Skeletal muscle satellite cell (primary cell): ENCODE measurements around the gene MEGF8. TPM values are rescaled to one million over a fixed set of nuclear protein-coding genes. Genes with fewer than 3 reads are reported as not detected.
A peak's percentile ranks its signal among the peaks of the same experiment; 100 is the strongest.

Source experiments
- H3K27me3 ChIP-seq: 2 replicates; pipeline ENCODE4 v1.7.0; 2013; ENCODE audit warnings: low read length; ENCODE audit not compliant: control insufficient read depth, insufficient read depth
- H3K36me3 ChIP-seq: 2 replicates; pipeline ENCODE4 v1.7.0; 2013; ENCODE audit warnings: mild to moderate bottlenecking, control low read depth, low read length; ENCODE audit not compliant: insufficient read depth
- H3K4me1 ChIP-seq: 2 replicates; pipeline ENCODE4 v1.7.0; 2013; ENCODE audit warnings: low read length; ENCODE audit not compliant: control insufficient read depth, insufficient read depth
- H3K4me2 ChIP-seq: 2 replicates; pipeline ENCODE4 v1.7.0; 2013; ENCODE audit warnings: mild to moderate bottlenecking, low read length
- H3K4me3 ChIP-seq: 2 replicates; pipeline ENCODE4 v1.7.0; 2013; ENCODE audit warnings: low read length
- H3K9ac ChIP-seq: 2 replicates; pipeline ENCODE4 v1.7.0; 2013; ENCODE audit warnings: mild to moderate bottlenecking, low read depth, low read length, moderate library complexity
- H3K9me3 ChIP-seq: replicated peaks from 2 replicates; pipeline ENCODE4 v1.7.0; 2013; ENCODE audit warnings: mild to moderate bottlenecking, control low read depth, low read length
- total RNA-seq: library from RNA; depleted of rRNA; stranded (reverse); fragments of >200 nt; gene quantifications from 2 replicates; pipeline ENCODE4 v1.2.3, GENCODE V29; 2012; rRNA removed

MEGF8 gene
- total RNA-seq = 17.0 and 18.3 TPM in 2 replicates

GRCh38 chr19:42325308-42325895, at the start of gene MEGF8:
MEGF8 (plus strand) TSS chr19:42325635; CDS start chr19:42326244, 609 bp downstream.
- H3K9me3 ChIP-seq = no peaks in the 10 kb centered on the region
- H3K9ac ChIP-seq = peak within 1 kb of the TSS; percentile 96
- H3K27me3 ChIP-seq = peaks cover 31% of the 10 kb centered on the region
- peak within 1 kb of the TSS; percentile 100 for H3K4me2 ChIP-seq
- H3K36me3 ChIP-seq = no peaks in the 10 kb centered on the region
- peaks cover 16% of the 10 kb centered on the region for H3K4me1 ChIP-seq
- peak within 1 kb of the TSS; percentile 92 for H3K4me3 ChIP-seq

- Histone ChIP-seq H3K4me1 (peaks cover 51% of the 10 kb centered on the region), H3K9me3 (no peaks in the 10 kb centered on the region), H3K27me3 (no peaks in the 10 kb centered on the region), H3K4me3 (no peak overlapping the region), H3K9ac (no peak overlapping the region), H3K4me2 (no peak overlapping the region), H3K36me3 (peaks cover 31% of the 10 kb centered on the region)
These were observed 49.2 kb upstream of the MEGF8 start for GRCh38 chr19:42276284-42276683.

GRCh38 chr19:42276821-42277220, 48.6 kb upstream of the MEGF8 start:
- Histone ChIP-seq H3K9me3 (no peaks in the 10 kb centered on the region), H3K27me3 (no peaks in the 10 kb centered on the region), H3K36me3 (peaks cover 31% of the 10 kb centered on the region), H3K9ac (no peak overlapping the region), H3K4me1 (peaks cover 55% of the 10 kb centered on the region), H3K4me2 (no peak overlapping the region), H3K4me3 (no peak overlapping the region)

- H3K9me3 ChIP-seq = no peaks in the 10 kb centered on the region
- H3K4me3 ChIP-seq = peak overlapping the region; percentile 41
- peaks cover 31% of the 10 kb centered on the region for H3K36me3 ChIP-seq
- no peaks in the 10 kb centered on the region for H3K27me3 ChIP-seq
- peak overlapping the region; percentile 98 for H3K4me2 ChIP-seq
- H3K9ac ChIP-seq = peak overlapping the region; percentile 72
- peaks cover 66% of the 10 kb centered on the region for H3K4me1 ChIP-seq
These were observed 47.5 kb upstream of the MEGF8 start for GRCh38 chr19:42277821-42278451.

GRCh38 chr19:42278452-42279154, 46.8 kb upstream of the MEGF8 start:
- H3K27me3 ChIP-seq = no peaks in the 10 kb centered on the region
- H3K4me2 ChIP-seq = peak overlapping the region; percentile 98
- peaks cover 72% of the 10 kb centered on the region for H3K4me1 ChIP-seq
- H3K4me3 ChIP-seq = peak overlapping the region; percentile 89
- H3K9ac ChIP-seq = peak overlapping the region; percentile 72
- peaks cover 25% of the 10 kb centered on the region for H3K36me3 ChIP-seq
- no peaks in the 10 kb centered on the region for H3K9me3 ChIP-seq

GRCh38 chr19:42279155-42279901, 46.1 kb upstream of the MEGF8 start:
- Histone ChIP-seq H3K4me3 (peak overlapping the region; percentile 89), H3K9me3 (no peaks in the 10 kb centered on the region), H3K27me3 (no peaks in the 10 kb centered on the region), H3K4me2 (peak overlapping the region; percentile 98), H3K36me3 (peaks cover 17% of the 10 kb centered on the region), H3K4me1 (peaks cover 72% of the 10 kb centered on the region), H3K9ac (peak overlapping the region; percentile 77)

- Histone ChIP-seq H3K4me2 (peak overlapping the region; percentile 98), H3K4me1 (peaks cover 70% of the 10 kb centered on the region), H3K27me3 (no peaks in the 10 kb centered on the region), H3K4me3 (peak overlapping the region; percentile 89), H3K9me3 (no peaks in the 10 kb centered on the region), H3K36me3 (peaks cover 9% of the 10 kb centered on the region), H3K9ac (peak overlapping the region; percentile 77)
These were observed 45.3 kb upstream of the MEGF8 start for GRCh38 chr19:42279902-42280814.

- Histone ChIP-seq H3K4me3 (peak overlapping the region; percentile 89), H3K4me2 (peak overlapping the region; percentile 98), H3K27me3 (no peaks in the 10 kb centered on the region), H3K36me3 (peaks cover 6% of the 10 kb centered on the region), H3K9me3 (no peaks in the 10 kb centered on the region), H3K9ac (peak overlapping the region; percentile 77), H3K4me1 (peaks cover 74% of the 10 kb centered on the region)
These were observed 44.7 kb upstream of the MEGF8 start for GRCh38 chr19:42280815-42281145.

GRCh38 chr19:42281146-42281826, 44.1 kb upstream of the MEGF8 start:
- peak overlapping the region; percentile 77 for H3K9ac ChIP-seq

More at GRCh38 chr19:42281146-42281826, 44.1 kb upstream of the MEGF8 start:
- Histone ChIP-seq H3K9me3 (no peaks in the 10 kb centered on the region), H3K4me2 (peak overlapping the region; percentile 98), H3K27me3 (no peaks in the 10 kb centered on the region), H3K4me3 (peak overlapping the region; percentile 89), H3K4me1 (peaks cover 75% of the 10 kb centered on the region), H3K36me3 (peaks cover 6% of the 10 kb centered on the region)
